Heart left ventricle (tissue), 13 donors: ENCODE measurements around the gene NEDD9.

ENCODE experiments used
- CTCF ChIP-seq, 12 donors: fragments of 200-600 bp; sonication (generic) in 4 of 12; IDR thresholded peaks; one replicate each; pipeline versions ENCODE4 v1.5.0 to v1.8.0; 2018 to 2022; ENCODE audit warnings: antibody characterized with exemption in 12 of 12, mild to moderate bottlenecking in 5 of 12
- POLR2A ChIP-seq, 2 donors: fragments of 450-650 bp; IDR thresholded peaks; one replicate each; pipeline ENCODE4 v1.6.1; 2017; ENCODE audit warnings: antibody characterized with exemption in 2 of 2, mild to moderate bottlenecking in 2 of 2, moderate library complexity in 2 of 2
- donor health status: ischemic (EF 13 %, LVEDD 7.1; RV severe dilation, severe dysfunction).
- donor health status: DM: no; HTN: yes; CAD: no.
- donor health status: DM: no; HTN: no; CAD: no.
- donor health status: ischemic (EF 25% LVEDD 6.9; RV normal size, moderate dysfunction).
- donor health status: ischemic (EF 25% LVEDD 5.7; RV mildly dilated, moderate dysfunction).
- donor health status: ischemic (EF 35%, LVEDD 5.7; RV mildly dilated, moderate dysfunction).
- donor health status: nonischemic (EF 11% LVEDD 7.7; RV severe dilation, severe dysfunction).
- donor health status: DM: yes; HTN: yes; CAD: no.
- donor health status: PGD.
- donor health status: ischemic (EF 29% LVEDD 5.4; RV normal size, mild dysfunction).
- donor health status: nonischemic (EF 23%, LVEDD 6.1; RV moderate dilation, normal function).

DNA sequence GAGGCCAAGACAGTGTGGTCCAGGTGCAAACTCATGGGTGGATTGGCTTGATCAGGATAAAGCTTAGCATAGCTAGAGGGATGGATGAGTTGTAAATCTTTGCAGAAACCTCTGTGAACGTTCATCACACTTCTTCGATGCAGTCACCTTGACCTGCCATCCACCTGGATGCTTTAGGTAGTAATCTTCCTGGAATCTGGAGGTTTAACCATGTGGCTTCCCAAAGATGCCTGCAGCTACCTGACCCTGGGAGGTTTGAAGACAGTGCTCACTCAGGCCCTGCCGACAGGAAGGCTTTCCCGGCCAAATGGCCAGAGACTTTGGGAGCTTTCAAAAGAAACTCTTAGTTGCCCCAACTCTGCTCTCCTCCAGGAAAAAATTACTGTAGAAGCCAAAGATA is 65.5 kb downstream of the NEDD9 start:
- TF ChIP-seq CTCF (IDR thresholded peaks at IDR 0.05) (no peak), POLR2A (IDR thresholded peaks at IDR 0.05) (no peak)
